Left hindlimb (tissue), 1 donor: ENCODE measurements around the gene OPRL1.

Experiments used
- DNase-seq: peaks from one replicate; pipeline ENCODE4 v3.0.0-alpha.2; 2018

Gene OPRL1

DNA sequence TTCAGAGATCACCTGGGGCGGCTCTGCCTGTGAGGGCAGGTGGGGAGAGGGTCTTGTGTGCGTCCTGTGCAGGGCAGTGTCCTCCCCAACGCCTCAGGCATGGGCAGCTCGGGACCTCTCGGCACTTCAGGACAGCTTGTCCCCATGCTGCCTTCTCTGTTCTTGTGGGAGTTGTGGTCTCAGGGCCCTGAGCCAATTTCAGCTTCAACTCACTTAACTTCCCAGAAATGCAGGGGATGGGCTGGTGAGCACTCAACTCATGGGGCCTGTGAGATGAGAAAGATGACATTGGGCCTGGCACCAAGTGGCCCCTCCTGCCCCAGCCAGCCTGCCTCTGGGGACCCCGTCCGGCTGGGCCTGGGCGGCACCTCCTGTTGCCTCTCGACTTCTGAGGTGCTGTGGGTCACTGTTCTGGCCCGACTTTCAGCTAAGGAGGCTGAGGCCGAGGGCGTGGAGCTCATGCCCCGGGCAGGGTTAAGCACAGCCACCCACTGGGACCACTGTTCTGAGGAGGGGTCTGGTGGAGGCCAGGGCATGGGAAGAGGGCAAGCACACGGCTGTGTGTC, 7.3 kb upstream of the OPRL1 start:
- no peak for DNase-seq

DNA sequence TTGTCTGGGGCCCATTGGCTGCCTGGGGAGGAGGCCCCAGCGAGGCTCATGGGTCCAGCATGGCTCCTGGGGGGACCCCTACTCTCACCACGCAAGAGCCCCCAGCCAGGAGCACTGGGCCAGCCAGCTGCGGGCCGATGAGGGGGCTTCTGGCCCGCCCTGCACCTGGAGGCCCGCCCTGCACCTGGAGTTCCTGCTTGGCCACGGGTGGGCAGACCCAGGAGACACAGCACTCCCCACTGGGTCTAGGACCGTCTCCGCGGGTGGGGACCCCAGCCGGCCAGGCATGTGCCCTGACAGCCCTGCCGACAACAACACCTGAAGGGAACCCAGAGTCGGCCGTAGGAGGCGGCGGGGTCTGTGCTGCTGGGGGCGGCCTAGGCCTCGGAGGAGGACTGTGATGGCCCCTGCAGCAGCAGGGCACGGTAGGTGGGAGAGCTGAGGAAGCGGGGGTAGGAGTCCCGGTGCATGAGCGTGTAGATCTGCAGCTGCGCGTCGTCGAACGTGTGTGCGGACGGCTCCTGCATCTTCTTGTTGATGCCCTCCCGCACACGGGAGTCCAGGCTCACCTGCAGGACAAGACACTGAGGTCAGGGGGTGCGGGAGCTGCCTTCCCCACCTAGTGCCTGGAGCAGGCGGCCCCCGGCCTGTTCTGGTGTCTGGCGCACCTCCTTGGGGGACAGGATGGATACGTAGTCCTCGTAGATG, 6.3 kb upstream of the OPRL1 start:
- DNase-seq, result peak; percentile 34

- DNase-seq, result peak; percentile 29
These were observed 5.6 kb upstream of the OPRL1 start for GRCh38 chr20:64074184-64074789.

DNA sequence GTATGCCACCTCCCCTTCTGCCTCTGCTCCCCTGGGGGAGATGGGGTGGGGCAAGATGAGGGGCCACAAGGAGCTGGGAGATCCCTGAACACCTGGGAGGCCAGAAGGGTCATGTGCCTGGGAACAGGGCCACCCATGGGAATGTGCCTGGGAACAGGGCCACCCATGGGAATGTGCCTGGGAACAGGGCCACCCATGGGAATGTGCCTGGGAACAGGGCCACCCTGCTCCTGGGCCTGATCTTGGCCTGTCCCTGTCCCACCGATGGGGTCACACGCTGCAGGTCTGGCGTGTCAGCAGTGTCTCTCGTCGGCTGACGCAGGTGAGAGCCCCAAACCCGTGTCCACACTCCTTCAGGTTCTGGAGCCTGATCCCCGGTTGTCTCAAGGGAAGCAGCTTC, 4.9 kb upstream of the OPRL1 start:
- DNase-seq, result no peak

DNA sequence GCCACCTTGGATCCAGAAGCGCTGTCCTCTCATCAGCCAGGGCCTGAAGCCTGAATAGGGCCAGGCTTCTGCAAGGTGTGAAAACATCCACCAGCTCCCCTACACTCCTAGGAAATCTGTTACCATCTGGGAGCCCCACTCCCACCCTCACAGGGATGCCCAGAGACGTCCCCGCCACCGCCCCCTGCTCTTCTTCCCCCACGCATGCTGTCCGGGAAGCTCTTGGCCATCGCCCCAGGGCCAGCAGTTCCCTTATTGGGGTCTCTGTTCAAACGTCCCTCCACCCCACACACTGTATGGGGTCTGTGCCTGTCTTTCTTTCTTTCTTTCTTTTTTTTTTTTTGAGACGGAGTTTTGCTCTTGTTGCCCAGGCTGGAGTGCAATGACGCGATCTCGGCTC, 4.3 kb upstream of the OPRL1 start:
- no peak for DNase-seq

DNA sequence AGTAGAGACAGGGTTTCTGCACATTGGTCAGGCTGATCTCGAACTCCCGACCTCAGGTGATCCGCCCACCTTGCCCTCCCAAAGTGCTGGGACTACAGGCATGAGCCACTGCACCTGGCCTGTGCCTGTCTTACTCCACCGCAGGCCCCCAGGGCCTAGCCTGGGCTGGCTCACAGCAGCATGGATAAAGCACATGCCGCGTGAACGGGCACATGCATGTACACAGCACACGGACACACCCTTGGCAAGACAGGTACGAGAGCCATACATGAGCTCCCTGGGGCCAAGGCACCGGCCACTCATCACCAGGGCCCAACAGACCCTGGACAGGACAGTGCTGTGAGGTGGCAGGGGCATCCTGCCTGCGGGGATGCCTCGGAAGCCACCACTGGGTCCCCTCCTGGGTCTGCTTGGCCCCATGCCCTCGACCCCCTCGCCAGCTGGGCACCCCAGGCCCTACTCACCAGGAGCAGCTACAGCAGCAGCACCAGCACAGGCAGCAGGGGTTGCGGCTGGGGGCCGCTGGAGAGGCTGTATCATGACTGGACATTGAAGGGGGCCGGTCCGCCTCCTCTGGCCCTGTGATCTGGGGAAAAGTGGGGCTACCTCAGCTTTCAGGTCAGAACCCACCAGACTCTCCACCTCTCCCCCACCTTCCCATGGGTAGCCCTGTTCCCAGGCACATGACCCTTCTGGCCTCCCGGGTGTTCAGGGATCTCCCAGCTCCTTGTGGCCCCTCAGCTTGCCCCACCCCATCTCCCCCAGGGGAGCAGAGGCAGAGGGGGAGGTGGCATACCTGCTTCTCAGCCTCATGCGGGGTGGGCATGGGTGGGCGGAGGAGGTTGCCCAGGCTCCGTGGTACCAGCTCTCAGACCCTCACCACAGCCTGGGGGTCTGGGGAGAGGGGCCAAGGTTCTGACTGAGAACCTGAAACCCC, 3.6 kb upstream of the OPRL1 start:
- peak; percentile 42 for DNase-seq

- DNase-seq, result peak; percentile 39
These were observed 2.8 kb upstream of the OPRL1 start for GRCh38 chr20:64077094-64077493.

DNA sequence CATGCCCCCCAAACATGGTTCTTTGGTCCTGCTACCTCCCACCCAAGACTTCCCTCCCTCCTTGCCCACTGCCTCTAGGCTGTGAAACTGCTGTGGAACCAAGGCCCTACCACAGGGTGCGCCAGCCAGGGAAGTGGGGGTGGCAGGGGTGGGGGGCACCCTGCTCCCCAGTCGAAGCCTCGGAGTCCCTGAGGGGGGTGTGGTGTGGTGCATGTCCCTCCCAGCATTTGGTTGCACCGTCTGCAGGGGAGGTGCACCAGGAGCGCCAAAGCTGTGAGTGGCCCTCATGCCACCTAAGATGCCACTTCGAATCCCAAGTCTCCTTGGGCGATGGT, 2.4 kb upstream of the OPRL1 start:
- DNase-seq, result peak; percentile 29

DNA sequence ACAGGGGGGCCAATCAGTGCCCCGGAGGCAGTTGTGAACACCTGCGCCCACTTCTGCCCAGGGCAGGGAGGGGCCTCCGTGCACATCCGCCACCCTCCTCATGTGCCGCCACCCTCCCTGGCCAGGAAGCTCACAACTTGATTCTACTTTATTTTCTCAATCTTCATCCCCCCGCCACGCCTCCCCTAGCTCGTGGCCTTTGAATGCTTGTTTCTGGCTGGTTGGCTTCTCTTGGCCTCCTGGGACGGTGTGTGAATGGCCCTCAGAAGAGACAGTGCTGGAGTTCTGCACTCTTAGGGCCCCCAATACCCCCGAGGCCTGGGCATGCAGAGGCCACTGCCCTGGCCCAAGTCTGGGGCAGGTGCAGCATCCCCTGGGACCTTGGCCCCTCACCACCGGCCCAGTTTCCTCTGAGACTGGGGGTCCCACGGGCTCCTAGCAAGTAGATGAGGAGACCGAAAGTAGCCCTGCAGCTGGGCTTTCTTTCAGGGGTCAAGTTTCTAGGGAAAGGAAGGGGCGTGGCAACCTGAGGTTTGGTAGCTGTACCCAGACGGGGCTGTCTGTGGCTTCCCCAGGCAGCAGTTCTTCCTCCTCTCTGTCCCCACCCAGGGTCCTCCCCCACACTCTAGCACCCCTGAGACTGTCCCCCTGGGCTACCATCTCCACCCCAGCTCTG, 1.9 kb upstream of the OPRL1 start:
- peak; percentile 45 for DNase-seq

DNA sequence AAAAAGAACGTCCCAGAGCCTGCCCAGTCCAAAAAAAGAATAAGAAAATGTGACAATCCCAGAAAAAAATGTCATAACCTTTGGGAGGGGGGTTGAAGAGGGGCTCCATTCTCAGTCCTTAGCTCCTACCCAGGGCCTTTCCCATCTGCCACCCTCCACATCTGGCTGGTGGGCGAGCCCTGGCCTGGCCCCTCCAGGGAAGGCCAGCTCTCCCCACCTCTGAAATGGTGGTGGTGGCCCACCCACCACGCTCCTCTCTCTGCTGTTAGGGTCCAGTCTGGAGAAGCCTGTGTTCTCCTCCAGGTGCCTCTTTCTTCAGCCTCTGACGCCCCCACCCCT, 979 bp upstream of the OPRL1 start:
- peak; percentile 26 for DNase-seq

DNA sequence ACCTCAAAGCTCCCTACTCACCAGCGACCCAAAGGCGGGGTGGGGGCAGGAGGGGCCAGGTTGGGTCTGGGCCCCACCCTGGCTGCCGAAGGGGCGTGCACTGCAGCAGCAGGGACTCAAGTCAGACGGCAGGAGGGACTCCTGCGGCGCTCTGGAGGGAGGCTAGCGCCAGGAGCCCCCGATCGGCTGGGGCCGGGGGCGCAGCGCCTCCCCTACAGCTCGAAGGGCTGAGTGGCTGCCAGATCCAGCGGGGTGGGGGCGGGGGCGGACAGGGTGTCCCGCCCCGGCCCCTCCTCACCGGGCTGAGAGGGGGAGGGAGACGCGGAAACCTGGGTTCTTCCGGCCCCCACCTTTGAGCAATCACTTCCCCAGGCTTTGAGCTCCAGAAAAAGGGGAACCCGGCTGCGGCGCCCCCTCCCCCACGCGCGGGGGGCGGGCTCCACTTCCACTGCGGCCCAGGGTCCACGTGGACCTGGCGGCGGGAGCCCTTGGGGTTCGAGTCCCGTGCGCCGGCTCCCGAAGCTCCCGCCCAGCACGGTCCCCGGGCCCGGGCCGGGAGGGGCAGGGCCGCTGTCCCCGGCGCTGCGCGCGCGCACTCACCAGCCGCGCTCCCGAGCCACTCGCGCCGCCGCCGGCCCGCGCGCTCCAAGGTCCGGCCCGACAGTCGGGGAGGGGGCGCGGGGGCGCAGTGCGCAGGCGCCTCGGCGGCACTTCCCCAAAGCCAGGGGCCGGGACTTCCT, 439 bp upstream of the OPRL1 start, which contains the start of gene RGS19:
Gene RGS19 (minus strand): TSS at position 246 of the 740 bp plus-strand sequence. CDS start 2,632 bp downstream, outside the sequence.
- DNase-seq, result peak; percentile 88

DNA sequence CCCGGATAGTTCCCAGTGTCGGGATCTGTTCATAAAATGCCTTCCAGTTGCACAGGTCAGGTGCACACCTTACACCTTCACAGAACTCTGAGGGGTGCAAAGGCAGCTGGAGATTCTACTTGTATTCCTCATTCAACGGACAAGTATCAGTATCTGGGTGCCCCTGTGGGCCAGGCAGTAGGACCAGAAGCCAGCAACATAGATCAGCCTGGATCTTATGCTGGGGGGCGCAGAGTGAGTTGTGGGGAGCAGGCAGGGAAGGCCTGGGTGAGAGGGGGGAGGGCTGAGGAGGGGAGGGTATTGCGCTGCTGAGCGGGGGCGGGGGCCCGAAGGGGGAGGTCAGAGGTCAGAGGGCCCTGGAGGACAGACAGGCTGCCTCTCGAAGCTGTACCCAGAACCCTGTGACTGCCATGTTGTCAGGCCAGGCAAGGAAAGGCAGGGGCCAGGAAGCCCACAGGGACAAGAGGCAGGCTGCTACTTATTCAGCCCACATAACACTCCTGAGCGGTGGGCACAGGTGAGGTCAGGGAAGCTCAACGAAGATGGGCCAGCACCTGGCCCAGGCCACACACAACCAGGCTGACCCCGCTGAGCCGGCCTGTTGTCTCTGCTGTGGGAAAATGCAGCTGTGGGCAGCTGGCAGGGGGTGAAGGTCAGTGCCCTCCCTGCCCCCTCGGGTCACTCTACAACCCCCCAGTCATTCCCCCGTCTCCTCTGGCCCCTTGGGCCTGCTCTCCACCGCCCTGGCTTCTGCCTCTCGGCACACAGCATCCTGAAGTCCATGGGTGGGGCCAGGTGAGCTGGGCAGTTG, 1.1 kb downstream of the OPRL1 start:
- no peak for DNase-seq

DNA sequence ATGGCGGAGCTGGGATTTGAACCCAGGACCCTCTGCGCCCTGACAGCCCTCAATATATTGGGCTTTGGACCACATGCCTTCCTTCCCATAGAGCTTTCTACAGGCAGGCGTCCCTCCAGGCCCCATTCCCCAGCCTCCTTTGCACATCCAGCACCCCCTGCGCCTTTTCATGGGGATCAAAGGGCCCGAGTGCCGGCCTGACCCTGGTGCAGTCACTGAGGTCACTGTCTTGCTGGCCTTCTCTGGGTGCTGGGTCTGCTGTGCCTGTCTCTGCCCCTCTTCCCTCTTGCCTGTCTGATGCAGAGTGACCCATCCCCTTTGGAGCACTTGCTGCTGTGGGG, 1.7 kb downstream of the OPRL1 start:
- no peak for DNase-seq

DNA sequence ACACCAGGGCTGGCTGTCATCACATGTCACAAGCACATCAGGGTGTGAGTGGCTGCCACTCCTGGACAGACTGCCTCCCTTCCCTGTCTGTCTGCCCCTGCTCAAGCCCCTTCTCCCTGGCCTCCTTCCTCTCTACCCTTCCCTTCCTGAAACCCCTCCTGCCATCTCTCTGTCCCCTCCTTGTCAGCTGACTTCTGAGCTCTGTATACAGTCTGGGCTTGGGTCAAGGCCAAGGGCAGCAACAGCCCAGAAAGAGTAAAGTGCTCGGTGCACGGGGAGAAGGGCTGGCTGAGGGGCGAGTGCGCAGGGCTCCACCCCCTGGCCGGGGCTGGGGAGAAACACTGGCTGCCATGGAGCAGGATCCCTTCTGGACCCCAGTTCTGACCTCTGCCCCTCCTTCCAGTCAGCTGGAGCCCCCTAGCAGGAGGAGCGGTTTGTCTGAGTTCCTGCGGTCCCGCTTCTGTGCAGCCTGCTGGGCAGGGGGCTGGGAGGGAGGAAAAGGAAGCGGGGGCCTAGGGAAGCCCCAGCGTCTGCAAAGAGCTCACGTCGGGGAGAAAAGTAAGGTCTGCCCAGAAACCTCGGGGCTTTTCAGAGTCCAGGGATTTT, 2.3 kb downstream of the OPRL1 start:
- no peak for DNase-seq

DNA sequence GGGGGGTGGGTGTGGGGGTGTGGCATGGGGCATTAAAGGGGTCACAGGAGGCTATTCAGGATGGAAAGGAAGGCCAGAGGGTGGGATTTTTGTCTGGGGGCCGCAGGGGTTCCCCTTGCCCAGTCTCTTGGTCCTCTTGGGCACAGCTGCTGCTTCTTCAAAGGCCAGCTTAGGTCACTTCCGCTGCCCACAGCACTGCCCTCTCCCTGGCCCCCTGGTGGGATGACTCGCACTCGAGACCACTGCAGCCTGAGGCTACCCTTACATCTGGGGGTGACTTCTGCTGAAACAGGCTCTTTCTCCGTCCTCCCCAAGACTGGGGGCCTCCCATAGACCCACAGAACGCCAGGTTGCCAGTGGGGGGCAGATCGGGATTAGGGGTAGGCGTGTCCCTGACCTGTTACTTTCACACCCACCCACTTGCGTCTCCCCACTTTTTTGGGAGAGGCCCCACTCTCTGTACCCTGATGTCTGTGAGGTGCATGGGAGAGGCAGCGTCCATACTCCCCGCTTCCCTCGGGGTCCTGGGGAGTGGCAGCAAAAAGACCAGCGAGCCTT, 3.0 kb downstream of the OPRL1 start:
- no peak for DNase-seq

- DNase-seq, result peak; percentile 86
These were observed 3.5 kb downstream of the OPRL1 start for GRCh38 chr20:64083378-64083803.

DNA sequence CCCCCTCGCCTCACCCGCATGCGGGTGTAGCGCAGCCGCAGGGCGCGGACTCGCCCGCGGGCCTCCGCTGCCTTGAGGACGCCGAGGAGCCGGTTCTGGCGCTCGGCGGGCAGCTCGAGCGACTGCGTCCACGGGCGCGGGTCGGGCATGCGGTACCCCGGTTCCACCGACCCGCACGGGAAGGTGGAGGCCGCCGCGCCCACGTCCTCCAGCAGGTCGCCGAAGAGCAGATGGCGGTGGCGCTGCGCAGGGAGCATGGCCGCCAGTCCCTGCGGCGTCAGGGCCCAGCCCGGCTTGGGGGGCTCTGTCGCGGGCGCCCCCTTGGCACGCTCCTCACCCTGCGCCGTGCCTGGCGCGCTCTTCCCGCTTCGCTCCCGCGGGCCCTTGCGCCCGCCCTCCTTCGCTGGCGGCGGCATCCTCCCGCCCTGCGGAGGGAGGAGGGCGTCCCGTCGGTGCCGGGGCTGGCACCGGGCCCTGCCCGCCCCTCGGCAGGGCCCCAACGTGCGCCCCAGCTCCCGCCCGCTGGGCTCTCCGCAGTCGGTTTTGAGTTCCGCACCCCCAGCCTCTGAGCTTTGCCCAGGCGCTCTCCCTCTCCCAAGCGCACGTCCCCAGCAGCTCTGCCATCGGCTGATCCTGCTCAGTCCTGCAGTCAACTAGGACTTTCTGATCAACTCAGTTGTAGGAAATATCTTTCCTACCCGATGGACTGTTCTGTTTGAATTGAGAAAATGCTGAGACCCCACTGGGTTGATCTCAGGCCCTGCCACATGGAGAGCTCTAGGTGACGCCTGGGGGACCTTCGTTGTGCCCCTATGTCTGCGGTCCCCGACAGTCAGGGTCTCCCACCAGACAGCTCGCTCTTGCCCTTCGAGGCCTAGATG, 4.2 kb downstream of the OPRL1 start, which contains the start of gene LKAAEAR1:
Gene LKAAEAR1 (minus strand): TSS at position 595 of the 881 bp plus-strand sequence. CDS start 179 bp downstream, at position 416.
- no peak for DNase-seq

- DNase-seq, result no peak
These were observed 4.8 kb downstream of the OPRL1 start for GRCh38 chr20:64084685-64085152.

DNA sequence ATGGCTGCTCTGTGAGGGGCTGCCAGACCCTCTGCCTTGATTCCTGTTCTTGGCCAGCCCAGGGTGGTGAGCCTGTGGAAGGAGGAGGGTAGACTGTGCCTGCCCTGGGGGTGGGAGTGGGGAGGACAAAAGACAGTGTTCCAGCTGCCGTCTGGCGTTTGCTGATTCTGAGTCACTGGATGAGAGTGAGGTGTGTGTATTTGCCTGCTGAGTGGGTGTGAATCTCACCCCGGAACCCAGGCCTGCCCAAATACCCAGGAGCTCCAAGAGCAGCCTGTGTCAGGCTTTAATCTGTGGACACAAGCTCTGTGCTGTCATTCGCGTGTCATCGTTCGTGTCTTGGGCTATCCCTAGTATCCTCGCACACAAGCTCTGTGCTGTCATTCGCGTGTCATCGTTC, 6.9 kb downstream of the OPRL1 start:
- DNase-seq, result no peak
